Testis (tissue), 2 donors: ENCODE measurements around the gene VAV1.

ENCODE experiments used
- POLR2A ChIP-seq: fragments of 450-650 bp; IDR thresholded peaks from one replicate; pipeline ENCODE4 v1.6.1; 2017; ENCODE audit warnings: antibody characterized with exemption, mild to moderate bottlenecking, moderate library complexity
- TF ChIP-seq, protein P1 (sequence below), 3 experiments: fragments of 450-650 bp in 2 of 3; fragments of 200-600 bp in 1 of 3; sonication (generic) in 1 of 3; IDR thresholded peaks; one replicate each; pipeline ENCODE4 v1.5.1; 2016 to 2019; ENCODE audit warnings: antibody characterized with exemption in 3 of 3, mild to moderate bottlenecking in 2 of 3, moderate library complexity in 1 of 3

DNA sequence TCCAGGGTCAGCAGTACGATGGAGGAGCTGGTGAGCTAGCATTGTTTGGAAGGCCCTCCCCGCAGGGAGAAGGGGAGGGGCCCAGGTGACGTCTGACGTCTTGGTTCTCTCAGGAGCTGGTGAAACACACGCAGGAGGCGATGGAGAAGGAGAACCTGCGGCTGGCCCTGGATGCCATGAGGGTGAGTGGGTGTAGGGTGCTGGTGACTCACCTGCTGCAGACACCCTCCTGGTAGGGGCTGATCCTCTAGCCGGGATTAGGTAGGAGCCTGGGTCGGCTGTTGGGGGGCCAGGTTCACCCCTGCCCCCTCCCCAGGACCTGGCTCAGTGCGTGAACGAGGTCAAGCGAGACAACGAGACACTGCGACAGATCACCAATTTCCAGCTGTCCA lies 55.8 kb downstream of the VAV1 start:
- TF ChIP-seq, protein P1, sequence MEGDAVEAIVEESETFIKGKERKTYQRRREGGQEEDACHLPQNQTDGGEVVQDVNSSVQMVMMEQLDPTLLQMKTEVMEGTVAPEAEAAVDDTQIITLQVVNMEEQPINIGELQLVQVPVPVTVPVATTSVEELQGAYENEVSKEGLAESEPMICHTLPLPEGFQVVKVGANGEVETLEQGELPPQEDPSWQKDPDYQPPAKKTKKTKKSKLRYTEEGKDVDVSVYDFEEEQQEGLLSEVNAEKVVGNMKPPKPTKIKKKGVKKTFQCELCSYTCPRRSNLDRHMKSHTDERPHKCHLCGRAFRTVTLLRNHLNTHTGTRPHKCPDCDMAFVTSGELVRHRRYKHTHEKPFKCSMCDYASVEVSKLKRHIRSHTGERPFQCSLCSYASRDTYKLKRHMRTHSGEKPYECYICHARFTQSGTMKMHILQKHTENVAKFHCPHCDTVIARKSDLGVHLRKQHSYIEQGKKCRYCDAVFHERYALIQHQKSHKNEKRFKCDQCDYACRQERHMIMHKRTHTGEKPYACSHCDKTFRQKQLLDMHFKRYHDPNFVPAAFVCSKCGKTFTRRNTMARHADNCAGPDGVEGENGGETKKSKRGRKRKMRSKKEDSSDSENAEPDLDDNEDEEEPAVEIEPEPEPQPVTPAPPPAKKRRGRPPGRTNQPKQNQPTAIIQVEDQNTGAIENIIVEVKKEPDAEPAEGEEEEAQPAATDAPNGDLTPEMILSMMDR (IDR thresholded peaks at IDR 0.05): no peak
- no peak for TF ChIP-seq POLR2A
